Endothelial cell of umbilical vein (primary cell): ENCODE data around the gene DENND1A.

ENCODE experiments used
- FOS ChIP-seq: IDR thresholded peaks from 2 replicates; pipeline ENCODE4 v1.6.1; 2011; ENCODE audit warnings: mild to moderate bottlenecking, low read length, moderate library complexity, borderline replicate concordance; ENCODE audit not compliant: insufficient read depth
- TF ChIP-seq, protein P1 (sequence below), 2 donors: IDR thresholded peaks; 1 replicate in 1 of 2; 2 replicates in 1 of 2; pipeline ENCODE4 v1.5.1; 2011; ENCODE audit warnings: low read length in 2 of 2, mild to moderate bottlenecking in 2 of 2, moderate library complexity in 2 of 2, control low read depth in 1 of 2, inconsistent platforms in 1 of 2, low read depth in 1 of 2; ENCODE audit not compliant: insufficient read depth in 1 of 2; ENCODE audit errors: extremely low read depth in 1 of 2

DNA sequence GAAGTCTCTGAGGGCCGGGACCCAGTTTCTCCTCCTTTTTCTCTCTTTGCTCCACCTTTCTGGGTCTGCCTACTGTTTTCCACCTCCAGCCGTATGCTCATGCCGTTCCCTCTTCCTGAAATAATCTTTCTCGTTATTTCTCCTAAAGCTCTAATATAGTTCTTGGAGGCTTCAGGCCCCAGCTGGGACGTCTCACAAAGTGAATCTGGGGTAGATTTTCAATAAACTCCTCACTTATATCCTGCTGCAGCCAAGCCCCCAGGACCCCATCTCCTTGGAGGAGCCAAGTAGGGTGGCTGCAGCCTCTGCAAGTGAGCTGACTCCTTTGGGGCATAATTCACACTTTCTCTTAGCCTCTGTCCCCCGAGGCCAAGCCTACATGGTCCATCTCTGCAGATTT is 588.1 kb downstream of the DENND1A start:
- no peak for TF ChIP-seq FOS
- TF ChIP-seq, protein P1, sequence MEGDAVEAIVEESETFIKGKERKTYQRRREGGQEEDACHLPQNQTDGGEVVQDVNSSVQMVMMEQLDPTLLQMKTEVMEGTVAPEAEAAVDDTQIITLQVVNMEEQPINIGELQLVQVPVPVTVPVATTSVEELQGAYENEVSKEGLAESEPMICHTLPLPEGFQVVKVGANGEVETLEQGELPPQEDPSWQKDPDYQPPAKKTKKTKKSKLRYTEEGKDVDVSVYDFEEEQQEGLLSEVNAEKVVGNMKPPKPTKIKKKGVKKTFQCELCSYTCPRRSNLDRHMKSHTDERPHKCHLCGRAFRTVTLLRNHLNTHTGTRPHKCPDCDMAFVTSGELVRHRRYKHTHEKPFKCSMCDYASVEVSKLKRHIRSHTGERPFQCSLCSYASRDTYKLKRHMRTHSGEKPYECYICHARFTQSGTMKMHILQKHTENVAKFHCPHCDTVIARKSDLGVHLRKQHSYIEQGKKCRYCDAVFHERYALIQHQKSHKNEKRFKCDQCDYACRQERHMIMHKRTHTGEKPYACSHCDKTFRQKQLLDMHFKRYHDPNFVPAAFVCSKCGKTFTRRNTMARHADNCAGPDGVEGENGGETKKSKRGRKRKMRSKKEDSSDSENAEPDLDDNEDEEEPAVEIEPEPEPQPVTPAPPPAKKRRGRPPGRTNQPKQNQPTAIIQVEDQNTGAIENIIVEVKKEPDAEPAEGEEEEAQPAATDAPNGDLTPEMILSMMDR (IDR thresholded peaks at IDR 0.05; ENCODE audit: extremely low read depth in 1 of 2, insufficient read depth in 1 of 2, low read depth in 1 of 2, low read length in 2 of 2): no peak
